Right lobe of liver (tissue), 6 donors: ENCODE results near the gene TAMALIN. TPM values are rescaled to one million over a fixed set of nuclear protein-coding genes. Genes with fewer than 3 reads are reported as not detected.

Experiments used
- ATAC-seq, 4 donors: fragments of 200-7000 bp; cut with Tn5 transposase; one replicate each; pipeline ENCODE4 v1.9.1; 2020; ENCODE audit warnings: mild to moderate bottlenecking in 4 of 4, moderate library complexity in 4 of 4
- DNase-seq, 3 donors: peaks; one replicate each; pipeline ENCODE4 v3.0.0-alpha.2; 2020
- H3K27ac ChIP-seq, 3 donors: fragments of 200-600 bp; one replicate each; pipeline ENCODE4 v1.8.0; 2022
- H3K27me3 ChIP-seq, 2 donors: fragments of 200-600 bp; one replicate each; pipeline ENCODE4 v1.8.0; 2022
- H3K36me3 ChIP-seq, 4 donors: fragments of 200-600 bp; sonication (generic) in 1 of 4; one replicate each; pipeline versions ENCODE4 v1.5.1 to v1.8.0; 2017 to 2022; ENCODE audit warnings: control low read depth in 1 of 4
- H3K4me1 ChIP-seq, 4 donors: fragments of 200-600 bp; sonication (generic) in 1 of 4; one replicate each; pipeline versions ENCODE4 v1.5.1 to v1.8.0; 2017 to 2022; ENCODE audit warnings: control low read depth in 1 of 4
- H3K4me3 ChIP-seq, 3 donors: fragments of 200-600 bp; one replicate each; pipeline ENCODE4 v1.8.0; 2022
- H3K9me3 ChIP-seq, 4 donors: fragments of 200-600 bp; sonication (generic) in 1 of 4; one replicate each; pipeline versions ENCODE4 v1.5.1 to v1.8.0; 2017 to 2022; ENCODE audit warnings: control low read depth in 1 of 4
- POLR2A ChIP-seq: fragments of 450-650 bp; IDR thresholded peaks from one replicate; pipeline ENCODE4 v1.6.1; 2017; ENCODE audit warnings: antibody characterized with exemption, mild to moderate bottlenecking
- WGBS: methylation state at CpG from one replicate; pipeline ENCODE4 v1.1.6; 2018; ENCODE audit warnings: low coverage, low lambda C conversion rate; ENCODE audit not compliant: insufficient coverage; ENCODE audit errors: missing lambda C conversion rate; 5-methylcytosine and 5-hydroxymethylcytosine counted together
- intact Hi-C, 2 donors: fragments of 100-400 bp; cut with DNase I; formaldehyde crosslinking; loops; one replicate each; pipeline versions ENCODE4 v1.11.2 to v1.14.1; 2022
- total RNA-seq, 6 experiments: library from RNA; depleted of rRNA in 2 of 6; stranded (reverse); fragments of >200 nt in 2 of 6; fragmentation: NEBNext Ultra II Directional in 3 of 6; extraction: Animal tissue kit (Norgen Biotek cat#: 25700) in 3 of 6; gene quantifications; one replicate each; pipeline versions ENCODE4 v1.1.0 to v1.2.4, GENCODE V29; 2016 to 2023
- TF ChIP-seq, protein P1 (sequence below), 4 donors: fragments of 200-600 bp in 3 of 4; fragments of 450-650 bp in 1 of 4; IDR thresholded peaks; one replicate each; pipeline versions ENCODE4 v1.5.1 to v1.8.0; 2016 to 2022; ENCODE audit warnings: antibody characterized with exemption in 4 of 4, mild to moderate bottlenecking in 2 of 4
- donor health status: DM: no; HTN: yes; CAD: no.
- donor health status: DM: no; HTN: no; CAD: no.
- donor health status: DM: no; HTN: no; CAD: no.
- donor health status: DM: no; HTN: yes; CAD: no.
- donor health status: DM: no; HTN: yes; CAD: no.

The TAMALIN gene
- total RNA-seq, 6 experiments from 2014 or later = 2.9 to 6.5 (median 3.9) TPM

DNA sequence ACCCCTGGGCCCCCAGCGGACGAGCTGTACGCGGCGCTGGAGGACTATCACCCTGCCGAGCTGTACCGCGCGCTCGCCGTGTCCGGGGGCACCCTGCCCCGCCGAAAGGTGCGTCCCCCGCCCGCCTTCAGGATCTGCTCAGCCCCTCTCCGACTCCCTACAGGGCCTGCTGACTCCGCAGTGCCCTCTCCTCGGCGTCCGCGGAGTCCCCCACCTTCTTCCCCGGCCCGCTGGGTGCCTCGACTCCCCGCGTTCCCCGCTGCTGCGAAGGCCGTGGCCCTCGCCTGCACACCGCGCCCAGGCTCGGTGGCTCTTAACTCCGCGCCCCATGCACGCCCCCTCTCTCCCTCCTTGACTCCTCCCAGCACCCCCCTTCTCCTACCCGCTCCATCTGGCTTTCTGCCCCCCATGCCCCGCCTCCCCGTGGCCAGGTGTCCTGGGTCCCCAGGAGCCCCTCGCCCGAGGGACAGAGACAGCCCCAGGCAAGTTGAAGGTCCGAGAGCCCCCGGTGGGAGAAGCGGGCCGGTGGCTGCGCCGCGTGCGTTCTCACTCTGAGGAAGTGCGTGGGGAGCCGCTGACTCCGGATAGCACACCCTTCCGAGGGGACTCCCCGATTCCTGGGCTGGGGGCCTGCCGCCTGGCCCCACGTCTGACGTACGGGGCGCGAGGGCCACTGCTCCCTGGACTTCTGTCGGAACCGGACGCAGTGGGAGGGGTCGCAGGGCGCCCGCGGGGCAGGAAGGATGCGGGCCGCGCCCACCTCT lies 594 bp downstream of the TAMALIN start:
- peak; percentile 4 to 36 (median 22) for ATAC-seq
- 17% methylated on average over 15 of the region's 72 CpGs for WGBS
- H3K27me3 ChIP-seq = no peaks in the 10 kb centered on the region
- TF ChIP-seq, protein P1, sequence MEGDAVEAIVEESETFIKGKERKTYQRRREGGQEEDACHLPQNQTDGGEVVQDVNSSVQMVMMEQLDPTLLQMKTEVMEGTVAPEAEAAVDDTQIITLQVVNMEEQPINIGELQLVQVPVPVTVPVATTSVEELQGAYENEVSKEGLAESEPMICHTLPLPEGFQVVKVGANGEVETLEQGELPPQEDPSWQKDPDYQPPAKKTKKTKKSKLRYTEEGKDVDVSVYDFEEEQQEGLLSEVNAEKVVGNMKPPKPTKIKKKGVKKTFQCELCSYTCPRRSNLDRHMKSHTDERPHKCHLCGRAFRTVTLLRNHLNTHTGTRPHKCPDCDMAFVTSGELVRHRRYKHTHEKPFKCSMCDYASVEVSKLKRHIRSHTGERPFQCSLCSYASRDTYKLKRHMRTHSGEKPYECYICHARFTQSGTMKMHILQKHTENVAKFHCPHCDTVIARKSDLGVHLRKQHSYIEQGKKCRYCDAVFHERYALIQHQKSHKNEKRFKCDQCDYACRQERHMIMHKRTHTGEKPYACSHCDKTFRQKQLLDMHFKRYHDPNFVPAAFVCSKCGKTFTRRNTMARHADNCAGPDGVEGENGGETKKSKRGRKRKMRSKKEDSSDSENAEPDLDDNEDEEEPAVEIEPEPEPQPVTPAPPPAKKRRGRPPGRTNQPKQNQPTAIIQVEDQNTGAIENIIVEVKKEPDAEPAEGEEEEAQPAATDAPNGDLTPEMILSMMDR (IDR thresholded peaks at IDR 0.05) = no peak
- peak; percentile 26 for TF ChIP-seq POLR2A
- H3K9me3 ChIP-seq = no peaks in the 10 kb centered on the region
- H3K36me3 ChIP-seq = no peaks in the 10 kb centered on the region
- peaks cover 0 to 9% (median 0%) of the 10 kb centered on the region in 4 donors for H3K4me1 ChIP-seq
- intact Hi-C loops = loop anchor here in 1 of 2 donors (5.0 kb wide), 1 partner anchor 115 kb away; no protein-coding TSS in a partner anchor
- peak overlapping the region; percentile 57 to 75 (median 64) for H3K27ac ChIP-seq
- DNase-seq = peak in 1 of 3 donors; percentile 67
- peak overlapping the region; percentile 44 to 53 (median 48) for H3K4me3 ChIP-seq

- TF ChIP-seq POLR2A = no peak
- TF ChIP-seq, protein P1 (IDR thresholded peaks at IDR 0.05) = no peak
- Histone ChIP-seq H3K4me1 (peaks cover 0 to 9% (median 0%) of the 10 kb centered on the region in 4 donors), H3K36me3 (no peaks in the 10 kb centered on the region), H3K4me3 (peak overlapping the region; percentile 44 to 53 (median 48)), H3K9me3 (no peaks in the 10 kb centered on the region), H3K27me3 (no peaks in the 10 kb centered on the region), H3K27ac (peak overlapping the region in 2 of 3 donors; percentile 57 to 75)
- intact Hi-C loops = loop anchor here in 1 of 2 donors (5.0 kb wide), 1 partner anchor 114 kb away; no protein-coding TSS in a partner anchor
- DNase-seq = no peak
- 61% methylated on average over 4 of the region's 5 CpGs for WGBS
- ATAC-seq = no peak
Measured at GRCh38 chr12:52007982-52008510, 1.3 kb downstream of the TAMALIN start.

DNA sequence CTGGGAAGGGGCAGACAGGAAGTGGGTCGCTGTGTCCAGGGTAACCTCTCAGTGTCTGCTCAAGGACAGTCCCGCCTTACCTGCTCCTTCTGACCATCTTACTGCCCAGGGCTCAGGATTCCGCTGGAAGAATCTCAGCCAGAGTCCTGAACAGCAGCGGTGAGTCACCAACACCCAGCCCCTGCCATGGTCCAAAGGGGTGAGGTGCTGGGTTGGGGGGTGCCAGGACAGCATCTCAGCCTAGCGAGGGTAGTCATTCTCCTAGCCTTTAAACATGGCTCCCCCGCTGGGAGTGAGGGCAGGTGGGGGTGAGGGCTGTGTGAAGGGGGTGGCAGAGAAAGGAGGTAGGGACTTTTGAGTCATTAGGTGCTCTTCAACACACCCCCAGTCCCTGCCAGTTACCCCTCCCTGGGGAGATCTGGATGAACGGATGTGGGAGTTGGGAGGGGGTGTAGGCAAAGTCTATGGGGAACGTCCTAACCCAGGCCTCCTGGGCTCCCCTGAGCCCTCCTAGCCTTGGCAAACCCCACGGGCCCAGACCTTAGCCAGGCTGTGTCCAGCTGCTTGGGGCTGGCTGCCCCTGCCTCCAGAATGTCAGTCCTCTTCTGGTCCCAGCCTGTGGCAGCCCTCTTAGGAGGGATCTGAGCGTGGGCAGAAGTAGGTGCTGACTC lies 2.5 kb downstream of the TAMALIN start:
- peaks cover 0 to 9% (median 0%) of the 10 kb centered on the region in 4 donors for H3K4me1 ChIP-seq
- H3K4me3 ChIP-seq = no peak overlapping the region
- WGBS = 67% methylated on average over 1 of the region's 10 CpGs
- no peaks in the 10 kb centered on the region for H3K9me3 ChIP-seq
- DNase-seq (peak in 1 of 3 donors; percentile 52), ATAC-seq (no peak)
- intact Hi-C loops = loop anchor here in 1 of 2 donors (5.0 kb wide), 1 partner anchor 113 kb away; no protein-coding TSS in a partner anchor
- no peaks in the 10 kb centered on the region for H3K27me3 ChIP-seq
- no peaks in the 10 kb centered on the region for H3K36me3 ChIP-seq
- H3K27ac ChIP-seq = peak overlapping the region in 2 of 3 donors; percentile 24 to 54
- TF ChIP-seq POLR2A = no peak
- TF ChIP-seq, protein P1 (IDR thresholded peaks at IDR 0.05) = no peak

- 67% methylated on average over 7 of the region's 11 CpGs for WGBS
- peak in 2 of 3 donors; percentile 74 to 80 for DNase-seq
- peak; percentile 55 to 68 (median 62) for ATAC-seq
- Histone ChIP-seq H3K9me3 (no peaks in the 10 kb centered on the region), H3K4me1 (peaks cover 0 to 9% (median 0%) of the 10 kb centered on the region in 4 donors), H3K4me3 (no peak overlapping the region), H3K27ac (peak overlapping the region; percentile 24 to 54 (median 36)), H3K36me3 (no peaks in the 10 kb centered on the region), H3K27me3 (no peaks in the 10 kb centered on the region)
- intact Hi-C loops = no loop called here
- TF ChIP-seq POLR2A = no peak
- TF ChIP-seq, protein P1 (IDR thresholded peaks at IDR 0.05) = no peak
Measured at GRCh38 chr12:52010152-52010622, 3.4 kb downstream of the TAMALIN start.
